HUDEP-2 (cell line): ENCODE measurements around the gene P2RX3.

Experiments used
- DNase-seq, 76 experiments: peaks; one replicate each; lab custom pipeline; 2025; ENCODE audit not compliant: unreplicated experiment in 76 of 76; lab: John Stamatoyannopoulos, UW

P2RX3 gene

DNA sequence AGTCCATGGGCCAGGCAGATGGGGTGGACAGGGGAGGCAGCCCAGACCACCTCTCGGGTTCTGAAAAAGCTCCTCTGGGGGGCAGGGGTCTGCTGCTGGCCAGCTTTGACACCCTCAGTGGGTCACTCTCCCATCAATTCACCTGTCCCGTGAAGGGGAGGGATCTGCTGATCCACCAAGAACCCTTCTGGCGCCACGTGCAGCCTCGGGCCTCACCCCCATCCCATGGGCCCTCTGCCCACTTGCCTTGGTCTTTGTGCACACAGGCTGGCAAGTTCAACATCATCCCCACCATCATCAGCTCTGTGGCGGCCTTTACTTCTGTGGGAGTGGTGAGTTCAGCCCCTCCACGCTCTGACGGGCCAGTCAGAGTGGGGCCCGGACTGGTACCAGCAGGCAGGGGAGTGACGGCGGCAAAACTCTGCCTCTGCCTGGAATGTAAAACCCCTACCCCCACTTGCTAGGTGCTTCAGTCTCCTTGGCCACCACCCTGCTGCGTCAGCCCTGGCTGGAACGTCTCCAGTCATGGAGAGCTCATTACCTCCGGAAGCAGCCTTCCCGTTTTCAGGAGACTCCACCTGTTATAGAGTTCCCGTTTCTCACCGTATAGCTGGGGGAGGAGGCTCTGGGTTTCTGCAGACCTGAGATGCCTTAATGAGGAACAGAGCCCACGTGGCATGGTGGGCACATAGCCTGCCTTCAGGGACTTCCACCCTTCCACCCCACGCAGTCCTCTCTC, 30.1 kb downstream of the P2RX3 start:
- no peak for DNase-seq

DNA sequence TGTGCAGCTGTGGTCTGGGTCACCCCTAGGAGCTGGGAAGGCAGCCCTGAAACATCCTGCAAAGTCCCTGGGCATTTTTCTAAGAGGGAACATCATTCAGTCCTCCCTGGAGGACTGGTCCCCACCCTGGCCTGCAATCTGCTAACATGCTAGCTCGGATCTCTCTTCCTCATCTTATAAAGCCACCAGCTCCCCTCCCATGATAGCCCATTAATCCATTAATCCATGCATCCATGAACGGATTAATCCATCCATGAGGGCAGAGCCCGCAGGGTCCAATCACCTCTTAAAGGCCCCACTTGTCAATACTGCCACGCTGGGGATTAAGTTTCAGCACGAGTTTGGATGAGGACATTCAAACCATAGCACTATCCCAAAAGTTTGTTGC, 30.7 kb downstream of the P2RX3 start:
- DNase-seq = no peak

- DNase-seq = no peak
These were observed 32.1 kb downstream of the P2RX3 start for GRCh38 chr11:57370251-57370650.

- no peak for DNase-seq
These were observed 32.8 kb downstream of the P2RX3 start for GRCh38 chr11:57370941-57371340.

DNA sequence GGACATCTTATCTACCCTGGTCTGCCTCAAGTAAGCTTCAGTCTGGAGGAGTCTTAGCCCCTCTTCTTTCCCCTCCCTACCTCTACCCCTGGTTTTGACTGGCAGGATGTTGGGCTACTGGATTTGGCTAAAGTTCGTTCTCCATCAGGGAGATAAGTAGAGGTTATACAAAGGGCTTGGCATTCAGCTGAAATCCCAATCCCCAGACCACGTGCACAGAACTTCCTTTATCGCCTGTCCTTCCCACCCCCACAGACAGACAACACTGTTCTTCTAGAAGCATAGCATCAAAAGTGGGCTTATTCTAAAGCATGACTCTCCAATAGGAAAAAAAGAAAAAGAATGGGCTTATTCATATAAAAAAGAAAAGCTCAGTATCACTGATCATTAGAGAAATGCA, 35.0 kb downstream of the P2RX3 start:
- DNase-seq = no peak

DNA sequence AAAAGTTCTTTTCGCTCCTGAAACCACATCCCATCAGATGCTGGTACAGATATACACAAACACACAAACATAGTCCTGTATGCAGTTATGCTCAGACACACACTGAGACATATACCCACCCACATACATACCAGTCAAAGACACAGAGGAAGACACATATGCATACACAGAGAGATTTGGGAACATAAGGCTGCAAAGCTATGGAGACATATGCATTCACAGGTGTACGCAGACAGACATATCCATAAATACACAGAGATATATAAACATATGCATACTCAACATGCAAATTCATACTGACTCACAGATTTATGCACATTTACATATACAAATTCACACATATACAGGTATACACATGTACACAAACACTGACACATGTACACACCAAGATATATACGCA, 36.8 kb downstream of the P2RX3 start:
- DNase-seq = no peak

- DNase-seq = no peak
These were observed 37.3 kb downstream of the P2RX3 start for GRCh38 chr11:57375490-57375889.

DNA sequence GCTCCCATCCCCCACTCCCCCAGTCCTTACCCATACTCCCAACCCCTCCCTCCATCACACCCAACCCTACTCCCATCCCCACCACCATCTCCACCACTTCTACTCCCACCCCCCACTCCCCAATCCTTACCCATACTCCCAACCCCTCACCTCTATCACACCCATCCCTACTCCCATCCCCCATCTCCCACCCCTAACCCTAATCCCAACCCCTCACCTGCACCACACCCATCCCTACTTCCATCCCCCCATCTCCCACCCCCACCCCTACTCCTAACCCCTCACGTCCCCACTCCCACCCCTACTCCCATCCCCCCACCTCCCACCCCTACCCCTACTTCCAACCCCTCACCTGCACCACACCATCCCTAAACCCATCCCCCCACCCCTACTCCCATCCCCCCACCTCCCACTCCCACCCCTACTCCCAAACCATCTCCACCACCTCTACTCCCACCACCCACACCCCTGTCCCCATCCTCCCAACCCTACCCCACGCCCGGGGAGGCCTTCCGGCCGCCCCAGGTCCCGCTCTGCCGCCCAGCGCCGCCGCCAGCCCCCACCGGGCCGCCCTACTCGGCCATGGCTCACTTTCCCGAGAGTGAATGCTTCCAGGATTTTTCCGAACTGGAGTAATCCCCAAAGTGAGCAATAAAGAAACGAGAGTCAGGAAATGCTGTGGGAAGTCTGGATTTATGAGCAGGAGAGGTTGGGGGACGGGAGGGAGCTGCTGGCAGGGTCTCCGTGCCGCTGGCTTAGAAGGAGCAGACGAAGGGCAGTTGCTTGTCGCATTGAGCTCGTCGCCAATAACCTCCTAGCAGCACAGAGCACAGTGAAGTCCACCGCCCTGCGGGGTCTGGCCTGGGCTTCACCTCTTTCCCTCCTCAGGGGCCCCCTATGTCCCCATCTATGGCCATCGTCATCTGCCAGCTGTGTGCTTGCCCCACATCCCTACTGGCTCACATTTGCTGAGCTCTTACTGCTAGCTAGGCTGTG, 38.2 kb downstream of the P2RX3 start:
- DNase-seq = no peak

- DNase-seq = no peak
These were observed 39.0 kb downstream of the P2RX3 start for GRCh38 chr11:57377107-57377506.

- no peak for DNase-seq
These were observed 40.0 kb downstream of the P2RX3 start for GRCh38 chr11:57378186-57378585.

DNA sequence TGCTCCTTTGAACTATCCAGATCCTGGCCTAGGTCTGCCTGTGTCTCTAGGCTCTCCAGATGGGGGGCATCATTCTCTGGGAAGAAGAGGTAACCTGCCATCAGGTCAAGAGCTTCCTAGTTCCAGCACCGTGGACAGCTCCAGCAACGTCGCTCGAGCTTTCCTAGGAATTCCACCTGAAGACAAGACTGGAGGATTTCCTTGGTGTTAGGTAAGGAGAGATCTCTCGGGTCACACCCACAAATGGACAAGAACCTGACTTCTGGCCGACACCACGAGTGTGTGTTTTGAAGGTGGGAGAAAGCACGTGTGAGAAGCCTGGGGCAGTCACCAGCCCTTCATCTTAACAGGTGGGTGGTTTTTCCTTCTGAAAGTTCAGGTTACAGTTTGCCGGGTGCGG, 41.6 kb downstream of the P2RX3 start:
- peak in 10 of 76 experiments; percentile 11 to 30 (median 18) for DNase-seq

- DNase-seq = no peak
These were observed 42.8 kb downstream of the P2RX3 start, which contains the start of gene PRG3 for GRCh38 chr11:57380975-57381374. Gene PRG3, minus strand, starts transcription at chr11:57381150. Its CDS starts 442 bp downstream, at chr11:57380708.

- no peak for DNase-seq
These were observed 48.2 kb downstream of the P2RX3 start for GRCh38 chr11:57386178-57386940.

DNA sequence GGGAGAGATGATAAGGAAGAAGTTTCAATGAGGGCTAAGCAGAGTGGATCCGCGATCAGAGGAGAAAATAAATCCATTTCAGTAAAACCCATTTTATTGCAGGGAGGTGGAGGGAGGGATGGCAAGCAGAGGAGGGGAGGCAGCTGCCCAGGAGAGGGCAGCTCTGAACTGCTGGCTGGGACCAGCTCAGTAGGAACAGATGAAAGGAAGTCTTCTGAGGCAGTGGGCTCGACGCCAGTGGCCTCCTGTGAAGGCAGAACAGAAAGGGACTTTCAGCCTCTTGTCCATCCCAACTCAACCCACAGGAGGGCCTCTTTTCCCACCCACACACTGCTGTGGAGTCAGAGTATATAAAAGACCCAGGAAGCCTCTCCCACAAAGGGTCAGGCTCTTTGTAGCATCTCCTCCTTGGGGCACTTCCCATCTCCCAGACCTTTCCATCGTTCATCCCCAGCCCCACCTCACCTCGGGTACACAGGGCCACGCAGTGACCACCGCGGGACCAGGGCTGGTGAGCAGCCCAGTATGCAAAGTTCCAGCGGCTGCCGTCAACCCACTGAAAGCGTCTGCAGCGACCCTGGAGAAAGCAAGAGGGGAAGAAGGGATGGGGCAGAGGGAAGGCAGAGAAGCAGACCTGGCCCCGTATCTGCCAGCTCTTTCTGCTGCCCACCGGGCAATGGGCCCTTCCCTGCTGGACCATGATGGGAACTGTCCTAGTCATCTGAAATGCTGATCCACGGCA, 49.3 kb downstream of the P2RX3 start:
- DNase-seq = peak in 49 of 76 experiments; percentile 11 to 70 (median 36)

DNA sequence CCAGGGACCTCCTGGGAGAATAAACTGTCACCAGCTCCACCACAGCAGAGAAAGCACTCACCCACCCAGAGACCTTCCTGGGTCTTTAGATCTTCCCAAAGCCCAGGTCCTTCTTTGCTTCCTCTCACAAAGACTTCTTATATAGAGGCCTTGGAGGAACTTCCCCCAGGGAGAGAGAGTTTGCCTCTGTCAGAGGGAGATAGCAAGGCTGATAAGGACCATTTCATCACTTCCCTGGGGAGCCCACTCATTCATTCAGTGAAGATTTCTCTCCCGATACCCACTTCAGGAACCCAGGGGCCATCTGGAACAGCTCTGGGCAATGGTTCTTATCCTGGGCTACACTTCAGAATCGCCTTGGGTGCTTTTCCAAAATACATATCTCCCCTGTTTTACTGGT, 52.4 kb downstream of the P2RX3 start, which contains the start of gene PRG2:
Gene PRG2 (minus strand): TSS at position 116 of the 400 bp plus-strand sequence. CDS start 706 bp downstream, outside the sequence.
- DNase-seq = peak in 1 of 76 experiments; percentile 24

DNA sequence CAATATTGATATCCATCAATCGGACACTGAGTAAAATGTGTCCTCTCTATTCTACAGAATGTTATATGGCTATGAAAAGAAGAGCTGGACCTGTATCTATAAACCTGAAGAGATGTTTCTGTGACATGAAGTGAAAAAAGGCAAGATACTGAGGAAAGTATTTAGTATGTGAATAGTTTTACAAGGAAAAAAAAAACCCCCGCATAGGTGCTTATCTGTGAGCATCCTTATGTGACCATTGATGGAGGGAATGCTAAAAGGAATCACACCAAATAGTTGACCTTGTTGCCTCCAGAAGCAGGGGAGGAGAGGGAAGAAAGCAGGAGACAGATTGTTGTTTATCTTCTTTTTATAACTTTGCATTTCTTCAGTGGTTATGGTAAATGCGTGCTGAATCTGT, 53.0 kb downstream of the P2RX3 start:
- no peak for DNase-seq

- no peak for DNase-seq
These were observed 53.4 kb downstream of the P2RX3 start for GRCh38 chr11:57391539-57391938.

GRCh38 chr11:57392066-57392762, 54.1 kb downstream of the P2RX3 start:
- DNase-seq = peak in 51 of 76 experiments; percentile 13 to 77 (median 40)

GRCh38 chr11:57392763-57393105, 54.6 kb downstream of the P2RX3 start:
- DNase-seq = no peak
